Hippocampal formation (tissue), 2 donors: ENCODE results near the gene GCLM.

Source experiments
- DNase-seq, 2 donors: peaks; one replicate each; lab custom pipeline; 2025; lab: John Stamatoyannopoulos, UW

GCLM gene

GRCh38 chr1:93846206-93846991 is 62.8 kb downstream of the GCLM start:
- DNase-seq: peak; percentile 84 to 89

DNA sequence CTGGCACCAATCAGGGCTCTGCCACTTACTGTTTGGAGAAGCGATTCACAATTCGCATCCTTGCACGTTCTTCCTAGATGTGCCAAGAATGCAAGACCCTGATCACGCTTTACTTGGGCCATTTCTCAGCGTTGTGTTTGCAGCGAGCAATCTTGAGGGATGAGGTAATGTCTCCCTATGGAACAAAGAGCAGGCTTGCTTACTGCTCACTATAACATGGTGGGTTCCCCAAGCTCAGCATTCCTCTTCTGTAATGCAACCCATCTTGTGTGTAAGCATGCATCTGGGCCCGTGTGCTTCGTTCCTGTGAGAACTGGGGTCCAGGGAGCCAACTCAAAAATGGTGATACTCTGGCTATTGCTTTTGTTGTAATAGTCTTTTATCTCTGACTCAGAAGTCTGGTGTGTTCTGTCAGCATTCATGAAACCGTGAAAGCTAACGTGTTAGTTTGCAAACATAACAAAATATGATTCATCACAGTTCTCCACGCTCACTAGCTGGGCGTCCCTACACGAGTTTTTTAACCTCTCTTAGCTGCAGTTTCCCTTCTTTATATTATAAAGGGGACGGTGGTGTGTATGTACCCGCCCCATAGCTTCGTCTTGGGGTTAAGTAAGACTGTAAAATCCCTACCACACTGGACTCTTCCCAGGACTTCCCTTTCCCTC is 63.6 kb downstream of the GCLM start:
- peak in 1 of 2 donors; percentile 62 for DNase-seq

- peak; percentile 6 to 89 for DNase-seq
Measured at GRCh38 chr1:93844262-93845045, 64.8 kb downstream of the GCLM start.

DNA sequence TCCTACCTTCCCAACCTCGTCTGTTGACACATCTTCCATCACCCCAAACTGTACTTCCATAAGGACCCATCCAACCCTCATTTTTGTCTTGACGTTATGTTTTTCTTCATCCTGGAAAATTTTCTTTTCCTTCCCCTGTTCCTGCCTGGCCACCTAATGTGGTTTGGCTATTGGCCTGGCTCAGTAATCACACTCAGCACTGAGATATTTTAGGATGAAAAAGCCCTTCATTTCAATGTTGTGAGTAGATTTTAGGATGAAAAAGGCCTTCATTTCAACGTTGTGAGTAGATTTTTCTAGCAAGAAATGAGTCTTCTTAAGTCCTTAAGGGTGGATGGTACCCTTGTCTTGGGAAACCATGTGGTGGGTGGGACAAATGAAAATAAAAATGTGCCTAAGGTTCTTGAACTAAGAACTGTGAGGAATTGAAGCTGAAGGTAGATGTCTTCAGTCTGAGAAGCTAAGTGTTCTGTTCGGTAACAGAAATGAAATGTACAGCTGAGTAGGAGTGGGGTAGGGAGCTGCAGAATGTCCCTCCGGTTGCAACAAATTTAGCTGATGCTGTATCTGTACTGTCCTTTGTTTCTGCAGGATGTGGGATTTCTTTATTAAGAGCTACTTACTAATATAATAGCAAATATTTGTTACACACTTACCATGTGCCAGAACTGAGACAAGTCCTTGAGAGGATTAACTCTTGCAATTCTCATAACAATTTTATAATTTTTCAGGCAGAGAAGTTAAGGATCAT is 66.3 kb downstream of the GCLM start:
- no peak for DNase-seq

DNA sequence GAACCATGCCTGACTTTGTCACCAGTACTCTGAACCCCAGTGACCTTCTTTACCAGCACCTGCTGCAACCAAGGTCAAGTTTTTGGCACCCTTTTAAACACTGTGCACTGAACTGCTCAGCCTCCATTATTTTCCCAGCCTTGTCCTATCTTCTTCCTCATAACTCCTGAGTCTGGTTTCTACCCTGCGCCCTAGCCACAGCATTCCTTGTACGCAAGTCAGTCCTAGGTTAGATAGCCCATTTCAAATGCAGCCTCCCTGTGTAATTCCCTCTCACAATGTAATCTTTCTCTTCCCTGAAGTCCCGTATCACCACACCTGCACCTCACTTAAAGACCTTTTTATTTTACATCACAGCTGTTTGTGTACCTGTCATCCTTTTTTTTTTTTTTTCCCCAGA is 67.5 kb downstream of the GCLM start:
- DNase-seq: no peak

DNA sequence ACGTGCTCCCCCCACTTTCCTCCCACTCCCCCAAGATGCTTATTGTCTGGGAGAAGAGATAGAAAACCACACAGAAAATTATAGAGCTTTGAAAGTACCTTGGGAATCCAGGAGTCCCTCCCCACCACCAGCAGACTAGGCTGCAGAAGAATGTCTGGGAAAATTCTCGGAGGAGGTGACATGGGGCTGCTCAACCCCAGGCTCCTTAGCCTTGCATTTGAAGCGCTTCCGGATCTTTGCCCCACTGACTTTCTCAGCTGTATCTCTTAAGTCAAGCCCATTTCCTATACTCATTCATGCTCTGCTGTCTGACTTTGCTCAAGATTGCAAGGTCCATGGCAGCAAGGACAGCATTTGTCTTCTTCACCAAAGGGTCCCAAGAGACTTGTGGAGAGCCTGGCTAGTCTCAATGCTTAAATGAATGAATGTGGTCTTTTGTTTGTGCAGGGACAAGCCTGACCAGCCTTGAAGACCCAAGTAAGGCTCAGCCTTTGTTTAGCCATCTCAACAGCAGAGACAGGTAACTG is 68.2 kb downstream of the GCLM start:
- no peak for DNase-seq

DNA sequence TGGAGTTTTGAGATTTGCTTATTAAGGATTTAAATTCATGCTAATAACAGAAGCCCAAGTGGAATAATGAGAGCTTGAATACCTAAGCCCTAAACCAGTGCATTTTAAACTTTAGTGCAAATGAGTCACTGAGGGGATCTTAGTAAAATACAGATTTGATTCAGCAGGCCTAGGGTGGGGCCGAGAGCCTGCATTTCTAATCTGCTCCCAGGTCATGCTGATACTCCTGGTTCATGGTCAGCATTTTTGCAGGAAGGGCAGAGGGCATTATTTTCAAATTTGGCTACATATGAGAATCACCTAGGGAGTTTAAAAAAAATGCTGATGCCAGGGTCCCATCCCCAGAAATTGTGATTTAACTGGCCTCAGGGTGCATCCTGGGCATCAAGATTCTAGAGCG is 69.5 kb downstream of the GCLM start:
- DNase-seq: no peak

DNA sequence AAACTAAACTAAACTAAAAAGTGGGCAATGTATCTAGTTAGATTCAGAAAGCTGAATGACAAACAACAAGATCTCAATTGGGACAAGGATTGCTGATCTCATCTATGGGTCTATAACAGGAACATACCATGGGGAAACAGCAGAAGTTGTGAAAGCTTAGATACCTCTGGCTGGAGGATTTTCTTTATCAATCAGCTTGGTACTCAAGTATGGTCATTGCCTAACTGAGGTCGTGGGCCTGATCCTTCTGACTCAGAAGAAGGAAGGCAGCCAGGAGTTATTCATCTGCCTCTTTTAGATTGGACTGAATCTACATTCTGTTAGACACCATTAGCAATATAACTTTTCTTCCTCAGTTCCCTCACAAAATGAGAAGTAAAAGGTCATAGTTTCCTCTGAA is 69.9 kb downstream of the GCLM start:
- no peak for DNase-seq

DNA sequence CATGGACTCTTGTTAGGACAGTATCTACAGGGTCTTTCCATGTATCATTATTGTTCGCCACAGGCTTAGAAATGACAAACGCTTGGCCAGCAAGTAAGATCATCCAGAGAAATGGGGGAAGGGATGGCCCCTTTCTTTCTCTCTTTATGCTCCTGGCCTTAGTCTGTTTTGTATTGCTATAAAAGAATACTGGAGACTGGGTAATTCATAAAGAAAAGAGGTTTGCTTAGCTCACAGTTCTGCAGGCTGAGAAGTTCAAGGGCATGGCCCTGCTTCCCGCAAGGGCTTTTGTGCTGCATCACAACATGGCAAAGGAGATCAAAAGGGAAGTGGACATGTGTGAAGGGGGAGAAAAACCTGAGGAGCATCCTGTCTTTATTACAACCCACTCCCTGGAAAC is 71.3 kb downstream of the GCLM start:
- DNase-seq: no peak
